Mucosa of descending colon (tissue), 3 donors: ENCODE measurements around the gene ACIN1. TPM values are rescaled to one million over a fixed set of nuclear protein-coding genes. Genes with fewer than 3 reads are reported as not detected.
"Not testable (repeated sequence)": the region's sequence is repeated elsewhere in the genome, so short reads cannot be mapped to it uniquely, and the experiment has no call there.

Source experiments
- ATAC-seq: fragments of 200-7000 bp; cut with Tn5 transposase; one replicate; pipeline ENCODE4 v1.9.1; 2020; ENCODE audit warnings: mild to moderate bottlenecking, moderate library complexity
- DNase-seq, 3 donors: peaks; one replicate each; pipeline ENCODE4 v3.0.0-alpha.2; 2020
- H3K36me3 ChIP-seq: fragments of 200-600 bp; one replicate; pipeline ENCODE4 v1.8.0; 2021; ENCODE audit warnings: low read depth, mild to moderate bottlenecking
- H3K4me1 ChIP-seq: fragments of 200-600 bp; one replicate; pipeline ENCODE4 v1.8.0; 2021; ENCODE audit warnings: low read depth, mild to moderate bottlenecking
- H3K4me3 ChIP-seq: fragments of 200-600 bp; one replicate; pipeline ENCODE4 v1.8.0; 2021; ENCODE audit warnings: mild to moderate bottlenecking
- H3K9me3 ChIP-seq: fragments of 200-600 bp; one replicate; pipeline ENCODE4 v1.8.0; 2021; ENCODE audit warnings: mild to moderate bottlenecking
- intact Hi-C, 2 donors: fragments of 100-400 bp; cut with DNase I in 1 of 2; cut with micrococcal nuclease in 1 of 2; formaldehyde crosslinking; loops; one replicate each; pipeline versions ENCODE4 v1.11.0 to v1.11.1; 2022; cut with DNase I, micrococcal nuclease
- total RNA-seq, 3 donors: library from RNA; stranded (reverse); fragmentation: NEBNext Ultra II Directional in 2 of 3; extraction: Animal tissue kit (Norgen Biotek cat#: 25700) in 2 of 3; gene quantifications; one replicate each; pipeline versions ENCODE4 v1.2.1 to v1.2.4, GENCODE V29; 2021 to 2023
- TF ChIP-seq, protein P1 (sequence below): fragments of 200-600 bp; IDR thresholded peaks from one replicate; pipeline ENCODE4 v1.8.0; 2022; ENCODE audit warnings: antibody characterized with exemption, mild to moderate bottlenecking
- donor health status: DM: no; HTN: no; CAD: no; lungs with moderate emphysema.
- donor health status: DM: no; HTN: no; CAD: no.
- donor health status: DM: no; HTN: yes; CAD: no.

Gene ACIN1
- total RNA-seq, 3 donors from 2014 or later, result 143 to 172 (median 170) TPM

- H3K36me3 ChIP-seq, result no peaks in the 10 kb centered on the region
- DNase-seq (no peak), ATAC-seq (no peak)
- H3K4me1 ChIP-seq, result no peaks in the 10 kb centered on the region
- TF ChIP-seq, protein P1, sequence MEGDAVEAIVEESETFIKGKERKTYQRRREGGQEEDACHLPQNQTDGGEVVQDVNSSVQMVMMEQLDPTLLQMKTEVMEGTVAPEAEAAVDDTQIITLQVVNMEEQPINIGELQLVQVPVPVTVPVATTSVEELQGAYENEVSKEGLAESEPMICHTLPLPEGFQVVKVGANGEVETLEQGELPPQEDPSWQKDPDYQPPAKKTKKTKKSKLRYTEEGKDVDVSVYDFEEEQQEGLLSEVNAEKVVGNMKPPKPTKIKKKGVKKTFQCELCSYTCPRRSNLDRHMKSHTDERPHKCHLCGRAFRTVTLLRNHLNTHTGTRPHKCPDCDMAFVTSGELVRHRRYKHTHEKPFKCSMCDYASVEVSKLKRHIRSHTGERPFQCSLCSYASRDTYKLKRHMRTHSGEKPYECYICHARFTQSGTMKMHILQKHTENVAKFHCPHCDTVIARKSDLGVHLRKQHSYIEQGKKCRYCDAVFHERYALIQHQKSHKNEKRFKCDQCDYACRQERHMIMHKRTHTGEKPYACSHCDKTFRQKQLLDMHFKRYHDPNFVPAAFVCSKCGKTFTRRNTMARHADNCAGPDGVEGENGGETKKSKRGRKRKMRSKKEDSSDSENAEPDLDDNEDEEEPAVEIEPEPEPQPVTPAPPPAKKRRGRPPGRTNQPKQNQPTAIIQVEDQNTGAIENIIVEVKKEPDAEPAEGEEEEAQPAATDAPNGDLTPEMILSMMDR, result no peak
- no peak overlapping the region for H3K4me3 ChIP-seq
- no peaks in the 10 kb centered on the region for H3K9me3 ChIP-seq
- intact Hi-C loops, result no loop called here
These were observed 19.2 kb upstream of the ACIN1 start for GRCh38 chr14:23114120-23114458.

- H3K36me3 ChIP-seq, result no peaks in the 10 kb centered on the region
- DNase-seq, result no peak
- TF ChIP-seq, protein P1, result no peak
- no peak for ATAC-seq
- no peak overlapping the region for H3K4me3 ChIP-seq
- no peaks in the 10 kb centered on the region for H3K4me1 ChIP-seq
- H3K9me3 ChIP-seq, result no peaks in the 10 kb centered on the region
- intact Hi-C loops, result no loop called here
These were observed 18.6 kb upstream of the ACIN1 start for GRCh38 chr14:23113431-23114119.

DNA sequence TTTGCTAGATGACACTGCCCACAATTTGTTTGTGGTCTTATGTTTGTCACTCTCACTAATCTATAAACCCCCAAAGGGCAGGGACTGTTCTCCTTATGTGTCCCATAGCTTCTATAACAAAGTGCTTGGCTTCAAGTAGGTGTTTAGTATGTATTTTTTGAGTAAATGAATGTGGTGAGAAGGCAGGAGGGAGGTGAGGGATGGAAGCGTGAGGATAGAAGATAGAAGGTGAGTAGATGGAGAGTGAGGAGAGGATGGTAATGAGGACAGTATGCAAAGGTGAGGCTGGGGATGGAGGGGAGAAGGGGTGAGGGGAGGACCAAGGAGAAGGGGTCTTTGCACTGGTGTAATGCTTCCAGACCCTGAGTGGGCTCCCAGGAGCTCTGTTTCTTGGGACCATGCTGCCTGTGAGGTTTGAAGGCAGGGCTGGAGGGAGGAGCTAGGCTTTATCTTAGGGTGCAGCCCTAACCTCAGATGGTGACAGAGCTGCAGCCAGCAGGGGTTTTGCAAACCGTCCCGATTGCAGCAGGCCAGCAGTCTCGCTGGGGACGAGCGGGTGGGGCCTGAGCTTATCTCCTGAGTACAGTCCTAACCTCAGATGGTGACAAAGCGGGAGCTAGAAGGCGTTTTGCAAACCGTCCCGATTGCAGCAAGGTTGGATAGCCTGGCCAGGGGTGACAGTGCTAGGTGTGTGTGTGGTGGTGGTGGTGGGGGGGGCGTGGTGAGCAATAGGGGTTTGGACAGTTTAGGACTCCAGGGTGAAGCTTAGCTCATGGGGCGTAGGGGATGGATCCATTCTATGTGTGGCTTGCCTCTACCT lies 17.6 kb upstream of the ACIN1 start:
- ATAC-seq (no peak), DNase-seq (no peak)
- TF ChIP-seq, protein P1, result no peak
- H3K4me1 ChIP-seq, result no peaks in the 10 kb centered on the region
- H3K9me3 ChIP-seq, result no peaks in the 10 kb centered on the region
- intact Hi-C loops, result no loop called here
- H3K36me3 ChIP-seq, result no peaks in the 10 kb centered on the region
- no peak overlapping the region for H3K4me3 ChIP-seq

DNA sequence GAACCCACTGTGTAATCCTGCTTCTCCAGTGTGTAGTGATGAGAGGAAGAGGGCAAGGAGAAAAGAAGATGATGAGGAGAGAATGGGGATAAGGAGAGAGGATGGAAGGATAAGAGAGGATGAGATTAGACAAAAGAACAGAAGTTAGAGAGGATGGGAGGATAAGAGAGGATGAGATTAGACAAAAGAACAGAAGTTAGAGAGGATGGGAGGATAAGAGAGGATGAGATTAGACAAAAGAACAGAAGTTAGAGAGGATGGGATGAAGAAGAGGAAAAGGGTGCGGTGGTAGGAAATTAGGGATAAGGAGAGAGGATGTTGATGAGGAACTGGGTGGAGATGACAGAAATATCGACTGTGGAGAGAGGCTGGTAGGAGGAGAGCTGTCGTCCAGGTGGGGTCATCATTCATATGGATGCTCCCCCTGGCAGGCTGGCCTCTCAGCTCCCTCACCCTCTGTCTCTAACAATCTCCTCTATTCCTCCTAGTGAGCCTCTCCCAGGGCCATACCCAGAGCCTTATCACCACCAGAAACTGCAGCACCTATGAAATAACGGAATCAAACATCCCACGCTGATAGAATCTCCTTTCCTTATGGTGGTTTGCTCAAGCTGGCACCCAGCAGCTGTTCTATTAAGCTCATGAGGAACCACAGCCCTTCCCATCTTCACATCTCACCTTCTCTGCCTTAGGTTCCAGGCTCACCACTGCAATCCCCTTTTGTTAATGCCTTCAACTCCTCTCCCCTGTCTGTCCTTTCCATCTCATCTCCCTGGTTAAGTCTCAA lies 15.8 kb upstream of the ACIN1 start:
- intact Hi-C loops, result no loop called here
- Histone ChIP-seq H3K4me1 (no peaks in the 10 kb centered on the region), H3K4me3 (no peak overlapping the region), H3K9me3 (no peaks in the 10 kb centered on the region), H3K36me3 (no peaks in the 10 kb centered on the region)
- ATAC-seq (no peak), DNase-seq (no peak)
- TF ChIP-seq, protein P1, result no peak

GRCh38 chr14:23109769-23110168 lies 14.8 kb upstream of the ACIN1 start:
- no peaks in the 10 kb centered on the region for H3K4me1 ChIP-seq
- ATAC-seq (no peak), DNase-seq (no peak)
- H3K9me3 ChIP-seq, result no peaks in the 10 kb centered on the region
- TF ChIP-seq, protein P1, result no peak
- intact Hi-C loops, result no loop called here
- no peaks in the 10 kb centered on the region for H3K36me3 ChIP-seq
- no peak overlapping the region for H3K4me3 ChIP-seq

DNA sequence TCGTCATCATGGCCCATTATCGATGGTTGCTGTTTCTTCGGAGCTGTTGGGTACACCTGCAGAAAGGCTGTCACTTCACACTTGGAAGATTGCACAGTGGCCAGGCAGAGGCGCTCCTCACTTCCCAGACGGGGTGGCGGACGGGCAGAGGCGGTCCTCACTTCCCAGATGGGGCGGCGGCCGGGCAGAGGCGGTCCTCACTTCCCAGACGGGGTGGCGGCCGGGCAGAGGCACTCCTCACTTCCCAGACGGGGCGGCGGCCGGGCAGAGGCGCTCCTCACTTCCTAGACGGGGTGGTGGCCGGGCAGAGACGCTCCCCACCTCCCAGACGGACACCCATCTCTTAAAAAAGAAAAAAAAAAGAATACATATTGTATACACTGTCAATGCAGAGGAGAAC lies 13.2 kb upstream of the ACIN1 start:
- H3K9me3 ChIP-seq, H3K36me3 ChIP-seq, intact Hi-C loops, H3K4me1 ChIP-seq, DNase-seq, ATAC-seq, H3K4me3 ChIP-seq: not testable (repeated sequence)

- DNase-seq, intact Hi-C loops, H3K36me3 ChIP-seq, H3K4me3 ChIP-seq, ATAC-seq, H3K9me3 ChIP-seq, H3K4me1 ChIP-seq: not testable (repeated sequence)
These were observed 12.7 kb upstream of the ACIN1 start for GRCh38 chr14:23107620-23108019.
